SK-N-SH treated with all-trans-retinoic acid at 6 μM for 48 hours (cell line): ENCODE data around the gene ACAD10.

Experiments used
- ARNTL ChIP-seq: fragments of 450-650 bp; formaldehyde crosslinking; IDR thresholded peaks from 2 replicates; pipeline ENCODE4 v1.5.0; 2020; ENCODE audit warnings: low read depth, mild to moderate bottlenecking, moderate library complexity, borderline replicate concordance
- BACH2 ChIP-seq: fragments of 250-450 bp; sonication (Bioruptor Pico); IDR thresholded peaks from 2 replicates; pipeline ENCODE4 v1.9.0; 2021; ENCODE audit warnings: mild to moderate bottlenecking, borderline replicate concordance
- CREB5 ChIP-seq: fragments of 250-450 bp; sonication (Bioruptor Pico); IDR thresholded peaks from 2 replicates; pipeline ENCODE4 v1.5.1; 2020; ENCODE audit warnings: low read depth, mild to moderate bottlenecking, moderate library complexity
- CSDC2 ChIP-seq: fragments of 250-450 bp; sonication (Bioruptor Pico); IDR thresholded peaks from 2 replicates; pipeline ENCODE4 v1.5.0; 2020; ENCODE audit warnings: mild to moderate bottlenecking, moderate library complexity
- ESRRG ChIP-seq: fragments of 250-450 bp; sonication (Bioruptor Pico); IDR thresholded peaks from 2 replicates; pipeline ENCODE4 v1.6.1; 2021; ENCODE audit warnings: mild to moderate bottlenecking
- GLIS3 ChIP-seq: fragments of 250-450 bp; sonication (Bioruptor Pico); IDR thresholded peaks from 2 replicates; pipeline ENCODE4 v1.5.0; 2020; ENCODE audit warnings: mild to moderate bottlenecking, moderate library complexity
- PATZ1 ChIP-seq: fragments of 250-450 bp; sonication (Bioruptor Pico); IDR thresholded peaks from 2 replicates; pipeline ENCODE4 v1.8.0; 2020; ENCODE audit warnings: mild to moderate bottlenecking, moderate library complexity, borderline replicate concordance
- POU6F1 ChIP-seq: fragments of 250-450 bp; sonication (Bioruptor Pico); IDR thresholded peaks from 2 replicates; pipeline ENCODE4 v1.8.0; 2021; ENCODE audit warnings: low read depth, mild to moderate bottlenecking, moderate library complexity, borderline replicate concordance
- RARB ChIP-seq: fragments of 250-450 bp; sonication (Bioruptor Pico); IDR thresholded peaks from 2 replicates; pipeline ENCODE4 v1.8.0; 2021; ENCODE audit warnings: mild to moderate bottlenecking, moderate library complexity
- SNAI2 ChIP-seq: fragments of 250-450 bp; sonication (Bioruptor Pico); IDR thresholded peaks from 2 replicates; pipeline ENCODE4 v1.5.0; 2020; ENCODE audit warnings: mild to moderate bottlenecking, moderate library complexity
- TSHZ2 ChIP-seq: fragments of 250-450 bp; sonication (Bioruptor Pico); IDR thresholded peaks from 2 replicates; pipeline ENCODE4 v1.5.0; 2020; ENCODE audit warnings: mild to moderate bottlenecking, moderate library complexity
- ZFP30 ChIP-seq: fragments of 450-650 bp; formaldehyde crosslinking; IDR thresholded peaks from 2 replicates; pipeline ENCODE4 v1.5.0; 2022; ENCODE audit warnings: mild to moderate bottlenecking, moderate library complexity
- ZNF565 ChIP-seq: fragments of 450-650 bp; formaldehyde crosslinking; conservative IDR thresholded peaks from 2 replicates; pipeline ENCODE4 v1.5.0; 2020; ENCODE audit warnings: low read depth, mild to moderate bottlenecking, moderate library complexity

- TF ChIP-seq ZFP30 (CRISPR knock-in tag) = no peak
- TF ChIP-seq ARNTL = no peak
- no peak for TF ChIP-seq ESRRG (CRISPR knock-in tag)
- TF ChIP-seq RARB (CRISPR knock-in tag) = no peak
- no peak for TF ChIP-seq CSDC2 (CRISPR knock-in tag)
- TF ChIP-seq POU6F1 (CRISPR knock-in tag) = no peak
- TF ChIP-seq GLIS3 (CRISPR knock-in tag) = no peak
- no peak for TF ChIP-seq ZNF565 (CRISPR knock-in tag)
- no peak for TF ChIP-seq PATZ1 (CRISPR knock-in tag)
- no peak for TF ChIP-seq BACH2 (CRISPR knock-in tag)
- no peak for TF ChIP-seq SNAI2 (CRISPR knock-in tag)
- TF ChIP-seq TSHZ2 = no peak
- no peak for TF ChIP-seq CREB5 (CRISPR knock-in tag)
Measured at GRCh38 chr12:111748867-111749266, 63.0 kb downstream of the ACAD10 start.
